ENCODE results near the gene CALML3. TPM values are rescaled to one million over a fixed set of nuclear protein-coding genes. Genes with fewer than 3 reads are reported as not detected.

CALML3 gene
- total RNA-seq, 1 experiment from 2014 or later = not detected

- no peak for DNase-seq (ENCODE audit: low read depth)
Measured at GRCh38 chr10:5491477-5491876, 33.3 kb upstream of the CALML3 start.

- no peak for DNase-seq (ENCODE audit: low read depth)
Measured at GRCh38 chr10:5492322-5492855, 32.4 kb upstream of the CALML3 start.

GRCh38 chr10:5492929-5493576 lies 31.7 kb upstream of the CALML3 start:
- no peak for DNase-seq (ENCODE audit: low read depth)

- DNase-seq (ENCODE audit: low read depth) = no peak
Measured at GRCh38 chr10:5493691-5494090, 31.1 kb upstream of the CALML3 start.

GRCh38 chr10:5494611-5495010 lies 30.1 kb upstream of the CALML3 start:
- no peak for DNase-seq (ENCODE audit: low read depth)

DNA sequence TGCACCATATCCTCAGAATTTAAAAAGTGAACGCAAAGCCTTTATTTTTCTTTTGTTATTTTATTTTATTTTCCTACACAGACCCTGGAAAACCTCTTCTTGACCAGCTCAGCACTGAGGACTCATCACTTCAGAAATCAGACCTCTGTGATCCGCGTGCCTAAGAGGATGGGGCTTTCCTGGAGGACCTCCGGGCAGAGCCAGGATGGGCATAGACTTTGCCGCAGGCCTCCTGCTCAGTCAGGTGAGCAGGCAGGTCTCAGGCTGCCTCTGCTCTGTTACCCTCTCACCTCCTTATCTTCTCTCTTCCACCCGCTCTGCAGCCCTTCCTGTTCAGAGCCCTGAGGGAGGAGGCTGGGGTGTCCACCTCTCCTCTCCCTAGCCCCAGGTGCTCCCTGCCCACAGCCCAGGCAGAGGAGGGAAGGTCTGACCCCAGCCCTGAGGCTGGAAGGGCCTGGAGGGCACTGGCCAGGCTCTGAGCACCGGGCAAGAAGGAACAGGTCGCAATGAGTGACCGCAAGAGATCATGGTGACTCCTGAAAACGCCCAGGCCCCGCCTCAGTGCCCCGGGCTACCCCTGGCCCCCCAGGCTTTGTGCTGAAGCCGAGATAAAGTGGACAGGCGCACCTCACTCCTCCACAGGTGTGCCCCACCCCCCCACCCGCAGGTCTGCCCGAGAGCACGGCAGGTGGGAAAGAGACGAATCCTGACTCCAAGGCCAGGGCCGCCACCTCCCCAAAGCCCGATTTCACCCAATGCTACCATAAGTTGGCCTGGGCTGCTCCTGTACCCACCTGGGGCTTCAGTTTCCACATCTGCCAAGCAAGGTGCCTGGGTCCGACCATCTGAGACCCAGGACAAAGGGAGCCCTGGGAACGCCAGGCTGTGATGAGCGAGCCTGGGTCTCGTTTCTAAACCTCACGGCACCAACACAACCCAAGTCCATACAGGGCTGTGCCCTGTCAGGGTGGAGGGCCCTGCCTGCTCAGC lies 28.2 kb upstream of the CALML3 start:
- DNase-seq (ENCODE audit: low read depth) = no peak

GRCh38 chr10:5497289-5497688 lies 27.5 kb upstream of the CALML3 start:
- no peak for DNase-seq (ENCODE audit: low read depth)

DNA sequence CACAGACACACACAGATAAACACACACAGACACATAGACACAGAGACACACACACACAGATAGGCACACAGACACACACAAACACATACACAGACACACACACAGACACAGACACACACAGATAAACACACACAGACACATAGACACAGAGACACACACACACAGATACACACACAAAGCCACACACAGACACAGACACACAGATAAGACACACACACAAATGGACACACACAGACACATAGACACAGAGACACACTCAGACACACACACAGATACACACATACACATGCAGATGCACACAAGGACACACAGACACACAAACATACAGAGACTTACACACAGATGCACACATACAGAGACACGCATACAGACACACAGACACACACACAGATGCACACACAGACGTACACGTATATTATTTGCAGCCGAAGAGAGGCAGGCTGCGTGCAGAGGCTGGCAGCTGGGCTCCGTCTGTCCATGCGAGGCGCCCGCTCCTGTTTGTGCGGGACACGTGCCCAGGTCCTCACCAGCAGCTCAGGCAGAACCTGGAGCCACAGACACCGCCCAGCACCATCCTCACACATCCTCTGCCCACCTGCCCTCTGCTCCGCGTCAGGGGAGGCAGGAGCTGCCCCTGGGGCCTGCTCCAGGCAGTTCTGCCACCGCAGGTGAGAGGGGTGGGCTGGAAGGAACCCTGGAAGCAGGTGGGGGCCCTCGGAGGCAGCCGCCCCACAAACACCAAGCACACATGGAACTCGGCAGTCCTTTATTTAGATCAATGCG lies 26.6 kb upstream of the CALML3 start:
- DNase-seq (ENCODE audit: low read depth) = no peak

DNA sequence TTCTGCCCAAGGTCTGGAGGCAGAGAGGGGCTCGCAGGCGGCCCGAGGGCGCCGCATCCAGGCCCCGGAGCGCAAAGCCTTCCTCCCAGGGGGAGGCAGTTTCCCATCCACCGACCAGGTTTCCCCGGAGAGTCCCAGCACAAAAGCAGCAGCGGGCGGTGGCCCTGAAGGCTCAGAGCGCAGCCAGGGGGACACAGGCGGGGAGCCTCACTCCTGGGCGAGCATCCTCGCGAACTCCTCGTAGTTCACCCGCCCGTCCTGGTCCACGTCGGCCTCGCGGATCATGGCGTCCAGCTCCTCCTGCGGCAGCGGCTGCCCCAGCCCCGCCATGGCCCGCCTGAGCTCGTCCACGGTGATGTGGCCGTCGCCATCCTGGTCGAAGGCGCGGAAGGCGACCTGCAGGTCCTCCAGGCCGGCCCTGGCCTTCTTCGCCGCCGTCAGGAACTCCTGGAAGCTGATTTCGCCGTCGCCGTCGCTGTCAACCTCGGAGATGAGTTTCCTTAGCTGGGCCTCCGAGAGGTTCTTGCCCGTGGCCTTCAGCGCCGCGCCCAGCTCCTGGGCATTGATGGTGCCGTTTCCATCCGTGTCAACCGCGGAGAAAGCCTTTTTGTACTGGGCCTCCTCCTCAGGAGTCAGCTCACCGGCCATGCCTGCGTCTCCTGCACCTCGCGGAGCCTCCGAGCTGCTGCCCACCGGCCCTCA lies 25.8 kb upstream of the CALML3 start:
- no peak for DNase-seq (ENCODE audit: low read depth)

GRCh38 chr10:5499493-5500140 lies 25.1 kb upstream of the CALML3 start, which contains the start of gene CALML5:
Gene CALML5, minus strand, starts transcription at chr10:5499570. Its CDS starts 132 bp downstream, at chr10:5499438.
- DNase-seq (ENCODE audit: low read depth) = no peak

DNA sequence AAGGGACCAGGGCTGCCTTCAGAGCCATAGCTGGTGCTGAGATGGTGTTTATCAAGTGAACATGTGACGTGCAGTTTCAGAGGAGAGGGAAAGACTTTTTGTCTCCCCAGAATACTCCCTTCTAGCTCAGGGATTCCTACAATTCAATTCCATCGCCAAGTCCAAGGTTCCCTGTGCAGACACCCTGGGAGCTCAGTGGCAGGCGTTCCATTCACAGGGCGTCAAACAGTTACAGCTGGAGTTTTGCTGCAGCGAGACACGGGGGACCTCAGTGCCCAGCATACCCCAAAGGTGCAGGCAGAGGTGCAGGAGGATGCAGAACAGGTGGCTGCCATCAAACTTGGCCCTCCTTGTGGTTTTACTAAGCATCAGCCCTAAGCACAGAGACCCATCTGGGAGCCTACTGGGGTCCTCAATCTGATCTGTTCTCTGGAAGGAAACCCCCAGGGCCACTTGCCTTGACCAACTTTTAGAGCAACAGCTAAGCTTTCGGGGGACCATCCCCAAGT lies 24.5 kb upstream of the CALML3 start:
- DNase-seq (ENCODE audit: low read depth) = no peak

DNA sequence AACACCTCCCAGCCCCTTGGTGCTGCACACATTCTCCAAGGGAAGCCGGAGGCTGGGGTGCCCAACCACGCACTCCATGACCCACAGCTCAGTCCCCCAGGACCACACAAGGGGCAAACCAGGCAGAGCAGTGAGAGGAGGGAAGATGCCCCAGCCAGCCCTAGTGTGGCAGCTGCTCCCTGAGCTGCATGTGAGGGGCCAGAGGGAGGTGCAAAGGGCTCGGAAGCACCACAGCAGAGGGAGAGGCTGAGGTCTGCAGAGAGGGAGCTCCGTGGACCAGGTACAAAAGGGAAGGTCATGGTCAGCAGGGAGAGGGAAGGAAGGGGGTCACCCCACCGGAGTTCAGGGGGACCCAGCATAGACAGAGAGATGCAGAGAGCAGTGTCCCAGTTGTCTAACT lies 23.9 kb upstream of the CALML3 start:
- DNase-seq (ENCODE audit: low read depth) = no peak

- DNase-seq (ENCODE audit: low read depth) = no peak
Measured at GRCh38 chr10:5502061-5502521, 22.7 kb upstream of the CALML3 start.

DNA sequence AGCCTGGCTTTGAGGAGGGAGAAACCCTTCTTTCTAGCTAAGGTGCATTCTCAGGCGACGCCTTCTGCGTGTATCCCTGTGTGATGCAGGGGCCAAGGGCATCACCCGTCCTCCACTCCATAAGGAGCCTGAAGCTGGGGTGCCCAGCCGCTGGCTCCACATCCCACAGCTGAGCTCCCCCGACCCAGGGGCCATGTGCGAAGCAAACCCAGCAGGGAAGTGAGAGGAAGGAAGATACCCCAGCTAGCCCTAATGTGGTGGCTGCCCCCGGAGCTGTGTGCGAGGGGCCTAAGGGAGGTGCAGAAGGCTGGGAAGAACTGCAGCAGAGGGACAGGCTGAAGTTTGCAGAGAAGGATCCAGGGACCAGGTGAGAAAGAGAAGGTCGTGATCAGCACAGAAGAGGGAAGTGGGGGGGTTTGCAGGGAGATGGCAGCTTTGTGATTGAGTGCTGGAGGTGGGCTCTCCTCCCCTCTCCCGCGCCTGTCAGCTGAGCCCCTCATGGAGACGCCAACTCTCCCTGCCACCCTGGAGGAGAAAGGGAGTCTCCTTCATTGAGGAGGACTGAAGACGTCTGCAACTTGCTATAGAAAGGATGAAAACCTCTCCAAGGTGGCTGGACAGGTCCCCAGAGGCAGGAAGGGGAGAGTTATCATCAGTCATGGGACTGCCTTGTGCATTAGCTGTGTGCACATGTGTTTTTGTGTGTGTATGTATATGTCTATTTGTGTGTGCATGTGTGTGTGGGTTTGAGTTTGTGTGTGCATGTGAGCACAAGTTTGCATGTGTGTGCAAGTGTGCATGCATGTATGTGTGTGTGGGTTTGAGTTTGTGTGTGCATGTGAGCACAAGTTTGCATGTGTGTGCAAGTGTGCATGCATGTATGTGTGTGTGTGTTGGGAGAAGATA lies 21.9 kb upstream of the CALML3 start:
- DNase-seq (ENCODE audit: low read depth) = no peak

DNA sequence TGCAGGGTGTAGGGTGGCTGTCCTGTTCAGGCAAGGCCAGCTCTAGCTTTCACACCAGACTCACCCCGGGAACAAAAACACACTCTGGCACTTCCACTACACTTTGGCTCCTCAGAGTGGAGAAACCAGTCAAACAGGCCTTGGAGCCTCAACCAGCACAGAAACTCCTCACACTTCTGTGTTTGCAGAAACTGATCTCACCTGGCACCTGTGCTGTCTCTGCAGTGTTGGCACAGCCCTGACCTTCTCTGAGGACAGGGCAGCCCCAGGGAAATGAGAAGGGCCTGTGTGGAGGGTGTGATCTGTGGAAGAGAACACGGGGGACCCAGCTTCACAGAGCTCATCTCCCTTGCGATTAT lies 21.3 kb upstream of the CALML3 start:
- no peak for DNase-seq (ENCODE audit: low read depth)

DNA sequence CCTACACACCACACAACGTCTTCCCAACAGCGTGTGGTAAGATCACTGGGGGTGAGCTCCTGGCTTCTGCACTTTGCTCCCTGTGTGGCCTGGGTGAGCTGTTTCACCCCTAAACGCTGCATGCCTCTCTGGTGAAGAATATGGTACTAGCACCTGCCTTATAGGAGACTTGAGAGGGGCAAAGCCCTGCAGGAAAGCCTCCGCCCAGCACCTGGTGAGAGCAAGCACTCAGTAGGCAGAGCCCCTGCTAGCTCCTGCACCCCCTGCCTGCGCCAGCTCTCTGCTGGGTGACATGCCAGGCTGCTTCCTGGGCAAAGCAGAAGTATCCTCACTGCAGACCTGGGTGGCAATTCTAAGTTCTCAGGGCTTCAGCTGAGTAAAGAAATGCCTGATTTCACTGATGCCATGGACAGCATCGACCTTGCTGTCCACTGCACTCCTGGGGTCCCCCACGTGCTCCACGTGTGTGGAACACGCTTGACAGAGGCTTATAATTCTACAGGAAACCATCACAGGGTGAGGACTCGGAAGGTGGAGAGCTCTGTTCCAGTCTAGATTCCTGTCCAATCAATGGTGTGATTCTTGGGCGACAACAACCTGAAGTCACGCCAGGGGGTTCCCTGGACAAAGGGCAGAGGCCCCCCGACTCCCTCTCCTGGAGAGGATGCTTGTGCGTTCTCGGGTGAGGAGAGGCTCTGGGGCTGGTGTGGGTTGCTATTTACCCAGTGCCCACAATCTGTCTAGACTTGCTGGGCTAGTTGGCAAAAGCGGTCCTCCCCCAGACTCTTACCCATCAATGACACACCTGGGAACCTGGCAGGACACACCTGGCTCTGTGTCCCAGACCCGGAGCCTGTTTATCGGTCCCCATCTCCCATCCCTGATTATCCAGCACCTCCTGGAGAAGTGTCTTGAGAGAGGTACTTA lies 20.4 kb upstream of the CALML3 start:
- no peak for DNase-seq (ENCODE audit: low read depth)

DNA sequence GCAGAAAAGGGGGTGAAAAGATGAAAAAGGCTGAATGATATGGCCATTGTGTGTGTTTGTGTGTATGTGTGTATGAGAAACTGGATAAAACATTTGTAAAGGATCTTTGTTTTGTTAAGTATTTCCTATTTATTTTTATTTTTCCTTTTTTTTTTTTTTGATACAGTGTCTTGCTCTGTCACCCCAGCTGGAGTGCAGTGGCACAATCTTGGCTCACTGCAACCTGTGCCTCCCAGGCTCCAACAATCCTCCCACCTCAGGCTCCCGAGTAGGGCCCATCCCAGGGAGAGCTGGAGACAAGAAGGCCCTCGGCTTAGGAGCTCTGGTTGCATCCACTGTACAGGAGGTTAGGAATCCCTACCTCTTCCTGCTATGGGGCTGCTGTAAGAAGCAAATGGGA lies 18.5 kb upstream of the CALML3 start:
- no peak for DNase-seq (ENCODE audit: low read depth)

Measured in Daoy (cell line).